Stimulated activated CD4-positive, alpha-beta T cell treated with anti-CD3 and anti-CD28 coated beads, Interleukin-2, amount 100 ng/mL, for 4 hours (primary cell): Measurements from ENCODE around the gene AMZ2.
"Not testable (repeated sequence)": the region's sequence is repeated elsewhere in the genome, so short reads cannot be mapped to it uniquely, and the experiment has no call there.

Experiments
- DNase-seq: peaks from one replicate; pipeline ENCODE4 v3.0.0-alpha.2; 2020; ENCODE audit warnings: low read depth

Gene AMZ2

DNA sequence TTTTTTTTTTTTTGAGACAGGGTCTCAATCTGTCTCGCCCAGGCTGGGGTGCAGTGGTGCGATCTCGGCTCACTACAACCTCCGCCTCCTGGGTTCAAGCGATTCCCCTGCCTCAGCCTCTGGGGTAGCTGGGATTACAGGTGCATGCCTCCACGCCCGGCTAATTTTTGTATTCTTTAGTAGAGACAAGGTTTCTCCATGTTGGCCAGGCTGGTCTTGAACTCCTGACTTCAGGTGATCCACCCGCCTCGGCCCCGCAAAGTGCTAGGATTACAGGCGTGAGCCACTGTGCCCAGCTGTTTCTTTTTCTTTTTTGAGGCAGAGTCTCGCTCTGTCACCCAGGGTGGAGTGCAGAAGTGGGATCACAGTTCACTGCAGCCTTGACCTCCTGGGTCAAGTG lies 27.1 kb upstream of the AMZ2 start:
- not testable (repeated sequence) for DNase-seq

DNA sequence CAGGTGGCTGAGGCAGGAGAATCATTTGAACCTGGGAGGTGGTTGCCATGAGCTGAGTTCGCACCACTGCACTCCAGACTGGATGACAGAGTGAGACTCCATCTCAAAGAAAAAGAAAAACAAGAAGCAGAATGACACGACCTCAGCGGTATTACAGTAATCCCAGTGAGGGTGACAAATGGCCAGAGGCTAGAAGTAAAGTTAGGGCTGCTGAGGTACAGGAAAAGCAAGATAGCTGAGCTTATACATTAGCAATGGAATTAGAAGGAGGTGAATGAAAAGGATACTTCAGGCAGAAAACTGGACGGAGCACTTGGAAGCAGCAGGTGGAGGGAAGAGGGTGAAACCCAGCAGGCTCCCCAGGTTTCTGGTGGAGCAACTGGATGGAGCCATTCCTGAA lies 26.1 kb upstream of the AMZ2 start:
- DNase-seq: no peak

DNA sequence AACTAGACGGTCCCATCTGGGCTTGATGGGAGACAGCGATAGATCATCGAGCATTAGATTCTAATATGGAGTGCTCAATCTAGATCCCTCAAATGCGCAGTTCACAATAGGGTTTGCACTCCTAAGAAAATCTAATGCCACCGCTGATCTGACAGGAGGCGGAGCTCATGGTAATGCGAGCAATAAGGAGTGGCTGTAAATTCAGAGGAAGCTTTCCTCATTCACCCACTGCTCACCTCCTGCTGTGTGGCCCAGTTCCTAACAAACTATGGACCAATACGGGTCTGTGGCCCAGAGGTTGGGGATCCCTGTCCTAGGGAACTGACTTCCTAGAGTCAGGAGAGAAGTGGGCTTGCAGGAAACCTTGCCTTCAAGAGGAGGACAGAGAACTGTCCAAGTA lies 25.2 kb upstream of the AMZ2 start:
- DNase-seq: no peak

DNA sequence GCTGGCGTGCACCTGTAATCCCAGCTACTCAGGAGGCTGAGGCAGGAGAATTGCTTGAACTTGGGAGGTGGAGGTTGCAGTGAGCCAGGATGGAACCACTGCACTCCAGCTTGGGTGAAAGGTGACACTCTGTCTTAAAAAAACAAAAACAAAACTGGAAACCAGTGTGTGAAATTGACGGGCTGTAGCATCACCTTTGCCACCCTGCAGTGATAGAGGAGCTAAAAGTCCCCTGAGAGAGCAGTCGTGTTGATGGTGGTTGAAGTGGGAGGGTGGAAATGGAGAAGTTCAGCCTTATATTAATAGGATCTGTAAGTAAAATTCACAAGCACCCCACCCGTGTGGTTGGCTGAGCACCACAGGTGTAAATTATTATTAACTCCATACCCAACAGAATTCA lies 22.8 kb upstream of the AMZ2 start:
- DNase-seq: not testable (repeated sequence)

DNA sequence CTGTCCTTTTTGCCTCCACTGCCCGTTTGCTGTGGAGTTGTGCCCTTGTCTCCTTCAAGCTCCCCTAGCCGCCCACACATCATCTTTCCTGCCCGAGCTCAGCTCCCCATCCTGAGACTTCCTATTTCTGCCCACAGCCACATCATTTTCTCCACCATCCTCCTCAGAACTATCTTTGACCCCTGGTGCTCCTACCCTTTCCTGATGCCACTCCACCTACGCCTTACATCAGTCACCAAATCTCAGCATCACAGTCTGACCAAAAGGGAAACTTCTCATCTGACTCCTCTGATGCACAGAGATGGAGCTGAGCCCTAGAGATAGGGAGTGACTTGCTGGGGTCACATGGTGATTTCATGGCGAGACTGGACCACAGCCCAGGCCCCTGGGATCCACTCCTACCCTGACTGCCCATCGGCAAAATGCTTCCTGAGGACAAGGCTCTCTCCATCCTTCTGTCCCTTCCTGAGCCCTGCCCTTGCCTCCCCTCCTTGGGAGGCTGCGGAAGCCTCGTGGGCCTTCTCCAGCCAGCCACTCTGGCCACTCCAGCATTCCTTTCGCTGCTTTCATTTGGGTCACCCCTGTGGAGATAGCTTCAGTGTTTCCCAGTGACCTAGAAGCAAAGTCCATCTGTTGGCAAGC lies 19.7 kb upstream of the AMZ2 start:
- DNase-seq: not testable (repeated sequence)

DNA sequence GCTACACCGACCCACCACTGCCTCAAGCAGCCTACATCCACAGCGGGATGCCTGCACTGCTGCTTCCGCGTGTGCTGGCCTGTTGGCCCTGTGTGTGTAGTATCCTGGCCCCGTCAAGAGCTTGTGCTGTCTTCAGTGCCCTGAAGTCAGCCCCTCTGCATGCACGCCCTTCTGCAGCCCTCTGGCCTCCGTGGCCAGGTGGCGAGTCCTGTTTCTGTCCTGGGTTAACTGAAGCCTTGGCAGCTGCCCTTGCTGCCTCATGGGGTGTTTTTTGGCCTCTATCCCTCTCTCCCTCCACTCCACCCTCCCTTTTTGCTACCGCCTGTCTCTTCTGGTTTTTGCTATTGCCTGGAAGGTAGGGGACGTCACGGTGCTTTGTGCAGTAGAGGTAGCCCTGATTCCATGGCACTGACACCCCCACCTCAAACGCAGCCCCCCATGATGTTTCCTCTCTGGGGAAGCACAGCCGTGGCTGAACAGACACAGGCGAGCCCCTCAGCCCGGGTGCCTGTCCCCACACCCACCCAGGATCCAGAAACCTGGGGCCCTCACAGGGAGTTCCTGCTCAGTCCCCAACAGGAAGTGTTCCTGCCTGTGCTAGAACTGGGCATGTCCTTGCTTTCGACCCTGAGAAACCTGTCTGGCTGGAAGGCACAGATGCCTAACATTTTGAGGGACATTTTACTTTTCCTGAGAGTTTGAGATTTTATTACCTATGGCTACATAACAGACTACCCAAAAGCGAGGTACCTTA lies 18.8 kb upstream of the AMZ2 start:
- DNase-seq: no peak

DNA sequence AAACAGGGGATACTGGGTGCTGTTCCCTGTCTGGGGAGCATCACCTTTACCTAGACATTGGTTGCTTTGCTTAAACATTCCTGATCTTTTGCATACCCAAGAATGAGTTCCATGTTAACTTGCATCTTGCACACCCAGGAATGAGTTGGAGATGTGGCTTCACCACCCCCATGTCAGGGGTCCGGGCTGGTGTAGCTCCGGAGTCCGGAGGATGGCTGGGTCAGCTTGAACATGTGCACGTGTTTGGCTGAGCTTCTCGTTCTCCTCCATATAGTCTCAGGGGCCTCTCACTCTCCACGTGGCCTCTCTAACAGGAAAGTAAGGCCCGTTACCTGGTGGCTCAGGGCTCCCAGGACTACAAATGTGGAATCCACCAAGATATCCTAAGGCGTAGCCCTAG lies 18.2 kb upstream of the AMZ2 start:
- DNase-seq: no peak

DNA sequence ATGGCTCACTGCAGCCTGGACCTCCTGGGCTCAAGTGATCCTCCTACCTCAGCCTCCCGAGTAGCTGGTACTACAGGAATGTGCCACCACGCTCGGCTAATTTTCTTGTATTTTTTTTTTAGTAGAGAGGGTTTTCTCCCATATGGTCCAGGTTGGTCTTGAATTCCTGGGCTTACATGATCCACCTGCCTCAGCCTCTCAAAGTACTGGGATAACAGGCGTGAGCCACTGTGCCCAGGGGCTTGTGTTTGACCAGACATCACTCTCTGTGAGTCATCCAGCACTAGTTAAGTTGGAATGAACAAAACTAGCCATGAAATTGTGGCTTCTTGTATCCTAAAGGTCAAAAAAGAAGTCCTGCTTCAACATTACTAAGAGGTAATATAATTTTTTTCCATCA lies 16.7 kb upstream of the AMZ2 start:
- DNase-seq: not testable (repeated sequence)

DNA sequence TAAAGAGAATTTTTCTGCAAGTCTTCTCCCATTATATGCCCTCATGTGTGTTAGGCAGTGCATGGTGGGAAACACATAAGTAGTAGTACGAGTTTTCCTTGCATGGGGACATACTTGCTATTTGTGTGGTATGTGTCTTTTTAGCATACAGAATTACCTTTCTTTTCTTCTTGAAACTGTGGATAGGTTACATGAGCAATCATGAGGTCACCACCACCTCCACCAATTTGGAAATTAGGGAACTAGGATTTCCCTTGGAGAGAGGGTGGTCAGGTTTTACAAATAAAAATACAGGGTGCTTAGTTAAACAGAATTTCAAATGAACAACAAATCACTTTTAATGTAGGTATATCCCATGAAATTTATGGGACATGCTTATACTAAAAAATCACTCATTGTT lies 16.3 kb upstream of the AMZ2 start:
- DNase-seq: no peak

DNA sequence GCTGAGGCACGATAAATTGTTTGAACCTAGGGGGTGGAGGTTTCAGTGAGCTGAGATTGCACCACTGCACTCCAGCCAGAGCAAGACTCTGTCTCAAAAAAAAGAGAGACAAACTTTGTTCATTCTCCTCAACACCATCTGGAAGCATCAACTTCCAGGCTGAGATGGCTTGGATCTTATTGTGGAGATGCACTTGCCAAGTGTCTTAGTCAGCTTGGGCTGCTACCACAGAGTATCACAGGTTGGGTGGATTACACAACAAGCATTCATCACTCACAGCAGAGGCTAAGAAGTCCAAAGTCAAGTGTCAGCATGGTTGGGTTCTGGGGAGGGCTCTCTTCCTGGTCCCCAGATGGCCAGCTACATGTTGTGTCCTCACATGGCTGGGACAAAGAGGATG lies 15.1 kb upstream of the AMZ2 start:
- DNase-seq: not testable (repeated sequence)

DNA sequence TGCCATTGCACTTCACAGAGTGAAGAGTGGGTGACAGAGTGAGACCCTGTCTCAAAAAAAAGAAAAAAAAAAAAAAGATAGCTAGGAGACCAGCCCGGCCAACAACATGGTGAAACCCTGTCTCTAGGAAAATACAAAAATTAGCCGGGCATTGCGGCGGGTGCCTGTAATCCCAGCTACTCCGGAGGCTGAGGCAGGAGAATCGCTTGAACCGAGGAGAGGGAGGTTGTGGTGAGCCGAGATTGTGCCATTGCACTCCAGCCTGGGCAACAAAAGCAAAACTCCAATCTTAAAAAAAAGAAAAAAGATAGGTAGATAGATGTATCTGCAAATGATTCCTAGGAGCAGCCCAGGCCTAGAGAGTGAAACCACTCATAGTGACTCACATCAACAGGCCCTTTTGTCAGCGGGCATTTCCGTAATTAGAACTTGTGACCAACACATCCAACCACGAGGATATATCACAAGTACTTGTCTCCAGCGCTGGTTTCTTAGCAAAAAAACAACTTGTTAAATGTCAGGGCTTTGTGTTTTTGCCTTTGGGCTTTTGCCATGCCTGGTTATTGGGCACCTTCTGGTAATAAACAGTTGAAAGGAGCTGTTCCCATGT lies 13.0 kb upstream of the AMZ2 start:
- DNase-seq: not testable (repeated sequence)

DNA sequence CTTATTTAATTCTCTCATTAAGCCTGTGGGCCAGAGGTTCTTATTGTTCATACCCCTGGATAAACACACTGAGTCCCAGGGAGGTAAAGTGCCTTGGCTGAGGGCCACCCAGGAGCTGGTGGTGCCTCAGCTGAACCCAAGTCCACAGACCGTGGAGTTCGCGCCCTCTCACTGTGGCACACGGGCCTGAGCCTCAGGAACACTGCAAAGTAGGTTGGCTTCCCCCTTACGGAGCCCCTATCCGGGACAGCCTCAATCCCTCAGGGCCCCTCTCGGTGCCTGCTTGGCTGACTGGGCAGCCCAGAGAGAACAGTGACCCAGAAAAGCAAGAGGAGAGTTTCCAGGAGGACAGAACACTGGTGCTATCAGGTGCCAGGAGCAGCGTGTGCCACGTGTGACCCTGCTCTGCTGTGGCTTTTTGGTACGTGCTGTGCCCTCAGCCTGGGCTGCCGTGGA lies 12.5 kb upstream of the AMZ2 start:
- DNase-seq: not testable (repeated sequence)

DNA sequence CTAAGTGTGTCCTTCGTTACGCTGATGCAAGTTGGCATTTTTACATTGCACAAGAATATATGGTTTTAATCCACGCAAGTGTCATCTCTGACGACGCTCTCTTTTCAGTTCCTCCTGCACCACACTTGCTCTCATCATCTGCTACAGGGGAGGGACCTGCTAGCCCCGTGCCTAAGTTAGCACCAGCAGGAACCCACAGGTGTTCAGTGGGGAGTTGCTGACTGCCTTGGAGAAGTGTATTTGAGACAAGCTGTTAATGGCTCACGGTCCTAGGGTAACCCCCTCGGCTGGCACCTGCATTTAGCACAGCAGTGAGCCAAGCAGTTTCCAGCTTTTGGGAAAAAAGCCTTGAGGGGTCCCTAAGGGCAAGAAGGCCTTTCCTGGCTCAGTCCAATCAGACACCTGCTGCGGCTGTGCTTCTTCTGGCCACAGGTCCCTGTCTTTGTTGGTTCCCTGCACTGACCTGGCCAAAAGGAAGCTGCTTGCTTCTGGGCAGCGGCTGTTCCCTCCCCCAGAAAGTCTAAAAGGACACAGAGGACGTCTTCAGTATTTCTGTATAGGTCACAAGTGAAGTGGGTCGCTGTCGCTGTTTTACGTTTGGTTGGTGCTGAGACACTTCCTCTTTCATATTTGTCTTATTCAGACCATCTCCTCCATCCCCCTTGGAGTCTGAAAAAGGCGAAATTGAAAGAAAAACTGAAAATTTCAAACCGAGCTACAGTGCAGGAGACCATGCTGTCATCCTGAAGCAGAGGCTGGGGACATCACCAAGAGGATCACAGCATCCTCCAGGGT lies 10.3 kb upstream of the AMZ2 start:
- DNase-seq: not testable (repeated sequence)

DNA sequence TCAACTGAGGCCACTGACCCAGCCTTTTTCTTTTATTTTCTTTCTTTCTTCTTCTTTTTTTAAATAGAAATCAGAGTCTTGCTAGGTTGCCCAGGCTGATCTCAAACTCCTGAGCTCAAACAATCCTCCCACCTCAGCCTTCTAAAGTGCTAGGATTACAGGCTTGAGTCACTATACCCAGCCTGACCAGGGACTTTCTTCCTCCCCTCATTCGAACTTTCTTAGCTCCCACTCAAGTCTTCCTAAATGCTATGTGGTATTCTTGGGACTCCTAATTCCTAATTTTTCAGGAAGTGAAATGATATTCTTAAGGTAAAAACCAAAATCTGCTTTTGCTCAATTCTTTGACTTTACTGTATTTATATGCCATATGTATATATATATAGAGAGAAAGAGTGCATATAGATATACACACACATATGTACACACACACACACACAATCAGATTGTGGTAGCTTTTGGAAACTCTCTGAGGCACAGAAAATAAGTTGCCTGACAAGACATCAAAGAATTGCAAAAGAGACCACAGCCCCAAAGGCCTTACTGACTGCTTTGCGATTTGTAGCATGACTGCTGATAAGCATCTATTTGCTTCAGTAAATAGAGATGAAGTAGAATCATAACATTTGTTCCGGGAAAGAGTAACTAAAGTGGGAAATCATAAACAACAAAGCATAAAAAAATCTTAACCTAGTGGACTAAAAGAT lies 9.5 kb upstream of the AMZ2 start:
- no peak for DNase-seq

DNA sequence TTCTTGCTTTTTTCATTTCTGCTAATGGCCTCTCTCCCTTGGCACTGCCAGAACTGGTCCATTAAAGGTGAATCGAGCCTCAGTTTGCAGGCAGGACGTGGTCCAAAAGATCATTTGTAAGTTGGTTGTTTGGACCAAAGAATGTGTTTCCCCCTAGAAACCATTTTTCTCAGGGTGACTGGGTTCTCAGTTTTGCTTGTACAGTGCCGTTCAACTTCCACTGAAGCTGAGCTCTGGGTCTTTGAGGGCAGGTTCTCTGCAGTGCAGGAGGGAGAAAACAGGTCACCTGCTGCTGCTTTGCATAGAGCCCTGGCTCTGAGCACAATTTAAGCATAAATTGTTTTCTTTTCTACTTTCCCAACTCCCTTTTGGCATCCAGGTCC lies 9.0 kb upstream of the AMZ2 start:
- DNase-seq: no peak

DNA sequence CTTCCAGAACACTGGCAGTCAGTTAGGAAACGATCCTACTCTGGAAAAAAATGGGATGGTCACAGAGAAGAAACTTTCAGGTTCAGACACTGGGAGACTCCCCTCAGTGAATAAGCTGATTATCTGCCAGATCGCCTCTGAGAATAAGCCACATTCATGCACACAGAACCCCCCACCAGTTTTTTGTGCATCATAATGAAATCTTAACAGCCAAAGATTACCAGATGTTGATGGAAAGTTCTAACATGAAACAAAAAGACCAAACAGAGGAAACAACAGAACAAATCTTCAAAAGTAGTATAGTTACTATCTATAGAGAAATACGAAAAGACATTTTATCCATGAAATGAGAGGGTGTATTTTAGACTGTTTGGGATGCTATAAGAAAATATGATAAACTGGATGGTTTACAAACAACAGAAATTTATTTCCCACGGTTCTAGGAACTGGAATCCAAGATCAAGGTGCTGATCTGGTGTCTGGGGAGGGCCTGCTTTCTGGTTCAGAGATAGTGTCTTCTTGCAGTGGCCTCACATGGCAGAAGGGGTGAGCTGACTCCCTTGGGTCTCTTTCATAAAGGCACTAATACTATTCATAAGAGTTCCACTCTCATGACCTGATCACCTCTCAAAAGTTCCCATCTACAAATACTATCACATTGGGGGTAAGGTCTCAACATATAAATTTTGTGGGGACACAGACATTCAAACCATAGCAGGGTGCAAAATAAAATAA lies 8.0 kb upstream of the AMZ2 start:
- DNase-seq: no peak

DNA sequence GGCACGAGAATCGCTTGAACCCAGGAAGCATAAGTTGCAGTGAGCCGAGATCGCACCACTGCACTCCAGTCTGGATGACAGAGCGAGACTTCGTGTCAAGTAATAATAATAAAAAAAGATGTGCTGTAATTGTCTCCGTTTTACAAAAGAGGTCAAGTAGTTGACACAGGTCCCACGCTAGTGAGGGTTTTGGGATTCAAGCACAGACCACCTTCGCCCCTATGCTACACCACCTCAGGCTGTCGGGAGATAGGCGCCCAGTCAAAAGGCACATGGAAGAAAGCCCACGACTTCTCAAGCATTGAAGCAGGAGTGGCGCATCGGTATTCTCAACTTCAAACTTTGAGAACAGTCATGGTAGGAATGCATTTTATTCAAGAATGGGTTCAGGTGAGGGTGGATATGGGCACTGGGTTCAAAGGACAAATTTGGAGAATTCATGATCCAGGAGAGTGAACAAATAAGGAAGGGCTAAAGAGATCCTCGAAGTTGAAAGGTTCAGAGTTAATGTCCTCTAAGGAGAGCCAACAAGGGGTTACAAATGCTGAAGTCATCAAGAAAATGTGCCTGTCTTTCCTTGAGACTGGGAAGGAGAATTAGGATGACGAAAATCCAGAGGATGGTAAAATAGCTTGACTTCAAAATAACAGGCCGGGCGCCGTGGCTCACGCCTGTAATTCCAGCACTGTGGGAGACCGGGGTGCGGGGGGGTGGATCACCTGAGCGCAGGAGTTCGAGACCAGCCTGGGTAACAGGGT lies 1.4 kb upstream of the AMZ2 start:
- DNase-seq: no peak

DNA sequence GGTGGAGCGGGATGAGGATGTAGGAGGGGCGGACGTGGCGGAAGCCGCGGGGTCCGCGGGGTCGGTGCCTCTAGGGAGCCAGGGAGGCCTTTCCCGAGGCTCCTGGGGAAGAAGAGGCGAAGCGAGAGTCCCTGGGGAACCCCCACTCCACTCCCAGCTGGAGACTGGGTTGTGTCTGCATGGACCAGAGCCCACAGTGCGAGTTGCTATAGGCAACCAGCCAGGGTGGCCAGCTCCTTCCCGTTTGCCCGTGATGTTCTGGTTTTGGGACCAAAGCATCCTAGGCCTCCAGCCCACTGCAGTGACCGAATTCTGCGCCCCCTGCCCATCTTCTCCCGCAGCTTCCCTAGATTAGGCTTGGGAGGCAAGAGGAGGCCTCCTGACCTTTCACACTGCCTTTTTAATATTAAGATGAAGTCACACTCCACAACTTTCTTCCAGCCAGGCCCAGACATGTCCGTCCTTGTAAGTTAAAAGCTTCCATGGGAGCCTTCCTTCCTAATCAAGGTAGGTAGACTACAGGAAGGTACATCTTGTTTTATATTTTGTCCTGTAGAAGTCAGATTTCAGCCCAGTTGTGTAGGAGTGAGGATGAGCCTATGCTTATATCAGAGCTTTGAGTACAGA lies 469 bp downstream of the AMZ2 start:
- DNase-seq: no peak

DNA sequence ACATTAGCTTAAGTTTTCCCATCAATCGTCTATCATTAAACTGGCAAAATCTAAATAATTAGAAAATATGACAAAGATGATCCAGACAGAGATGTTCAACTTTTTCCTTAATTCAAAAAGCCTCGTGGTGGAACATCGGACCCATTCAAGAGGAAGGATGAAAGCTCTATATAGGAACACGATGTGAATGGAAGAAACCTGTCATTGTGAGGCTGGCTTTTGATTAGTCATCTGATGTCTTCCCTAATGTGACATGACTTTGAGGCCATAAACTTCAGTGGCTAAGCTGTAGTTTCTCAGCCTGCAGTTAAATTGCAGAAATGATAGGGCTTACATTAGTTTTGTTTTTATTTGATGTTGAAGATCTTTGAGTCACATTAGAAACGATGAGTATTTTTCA lies 1.0 kb downstream of the AMZ2 start:
- no peak for DNase-seq

DNA sequence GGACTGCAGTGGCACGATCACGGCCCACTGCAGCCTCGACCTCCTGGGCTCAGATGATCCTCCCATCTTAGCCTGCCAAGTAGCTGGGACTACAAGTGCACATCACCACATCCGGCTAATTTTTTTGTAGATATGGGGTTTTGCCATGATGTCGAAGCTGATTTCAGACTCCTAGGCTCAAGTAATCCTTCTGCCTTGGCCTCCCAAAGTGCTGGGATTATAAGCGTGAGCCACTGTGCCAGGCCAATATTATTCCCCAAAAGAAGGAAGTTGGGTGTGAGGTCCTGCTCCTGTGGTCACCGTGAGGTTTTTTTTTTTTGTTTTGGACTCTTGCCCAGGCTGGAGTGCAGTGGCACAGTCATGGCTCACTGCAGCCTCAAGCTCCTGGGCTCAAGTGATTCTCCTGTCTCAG lies 1.5 kb downstream of the AMZ2 start:
- no peak for DNase-seq
